HG03103 (cell line): ENCODE results near the gene OXSR1.

Experiments used
- ATAC-seq: cut with Tn5 transposase; IDR thresholded peaks from one replicate; pipeline ENCODE4 v1.9.1; 2021; ENCODE audit warnings: low read depth; ENCODE audit not compliant: unreplicated experiment

Gene OXSR1

DNA sequence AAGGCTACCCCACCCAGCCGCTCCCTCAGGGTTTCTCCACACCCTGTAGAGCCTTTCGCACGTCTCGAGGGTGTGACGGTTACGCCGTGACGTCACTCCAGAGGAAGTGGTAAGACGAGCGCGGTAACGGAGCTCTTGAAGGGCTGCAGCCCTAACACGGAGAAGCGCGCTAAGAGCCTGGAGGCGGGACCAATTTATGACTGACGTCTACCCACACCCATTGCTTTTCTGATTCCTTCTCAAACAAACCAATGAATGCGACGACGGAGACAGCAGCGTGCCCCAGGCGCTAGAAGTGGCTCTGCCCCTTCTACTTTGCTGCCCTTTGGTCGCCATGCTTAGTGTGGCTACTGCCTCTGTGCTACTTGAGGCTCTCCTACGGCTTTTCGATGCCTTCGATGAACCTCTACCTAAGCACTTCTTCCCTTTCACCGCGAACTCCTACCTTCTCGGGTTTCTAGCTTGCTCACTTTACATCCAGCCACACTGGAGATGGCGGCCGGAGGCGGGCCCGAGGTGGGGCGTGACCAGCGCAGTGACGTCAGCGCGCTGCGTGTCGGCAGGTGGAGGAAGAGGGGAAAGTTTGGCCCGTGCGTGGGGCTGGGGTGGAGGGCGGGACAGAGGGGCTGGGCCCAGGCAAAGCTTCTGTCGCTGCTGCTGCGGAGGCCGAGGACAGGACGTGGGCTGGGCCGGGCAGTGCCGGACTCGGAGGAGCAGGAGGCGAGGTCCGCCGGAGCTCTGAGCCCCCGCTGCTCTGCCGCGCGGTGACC, at the start of gene OXSR1:
OXSR1 (plus strand) TSS at position 586 of the 770 bp plus-strand sequence. CDS start 340 bp downstream, outside the sequence.
- ATAC-seq: peak; percentile 86

DNA sequence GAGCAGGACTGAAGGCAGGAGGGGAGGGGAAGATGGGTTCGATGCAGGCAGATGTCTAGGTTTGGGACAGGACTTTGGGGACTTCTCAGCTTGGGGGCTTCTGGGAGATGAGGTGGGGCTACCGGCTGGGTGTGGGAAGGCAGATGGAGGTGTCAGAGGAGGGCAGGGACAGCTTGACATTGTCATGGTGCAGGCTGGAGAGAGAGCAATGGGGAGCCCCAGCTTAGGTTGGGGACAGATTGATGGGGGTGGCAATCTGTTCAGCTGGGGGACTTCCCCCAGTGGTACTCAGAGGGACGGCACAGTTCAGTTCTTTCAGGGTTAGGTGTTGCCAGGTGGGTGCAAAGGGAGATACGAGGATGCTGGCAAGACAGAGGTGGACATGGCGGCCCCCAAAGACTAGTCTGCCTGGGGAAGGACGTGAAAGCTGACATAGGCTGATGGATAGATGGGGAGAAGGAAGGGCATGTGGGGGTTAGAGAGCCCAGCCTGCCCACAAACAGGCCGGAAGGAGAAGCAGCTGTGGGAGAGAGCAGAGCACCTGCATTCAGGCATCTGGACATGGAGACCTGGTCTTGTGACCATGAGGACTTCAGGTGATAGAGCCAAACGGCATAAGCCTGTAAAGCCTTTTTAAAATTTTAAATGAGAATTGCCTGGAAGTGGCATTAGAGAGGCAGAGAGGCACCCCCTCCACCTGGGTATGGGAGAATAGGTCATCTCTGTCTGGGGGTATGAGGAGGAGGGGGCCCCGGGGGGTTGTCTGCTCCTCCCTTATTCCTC, 49.5 kb upstream of the OXSR1 start:
- no peak for ATAC-seq

DNA sequence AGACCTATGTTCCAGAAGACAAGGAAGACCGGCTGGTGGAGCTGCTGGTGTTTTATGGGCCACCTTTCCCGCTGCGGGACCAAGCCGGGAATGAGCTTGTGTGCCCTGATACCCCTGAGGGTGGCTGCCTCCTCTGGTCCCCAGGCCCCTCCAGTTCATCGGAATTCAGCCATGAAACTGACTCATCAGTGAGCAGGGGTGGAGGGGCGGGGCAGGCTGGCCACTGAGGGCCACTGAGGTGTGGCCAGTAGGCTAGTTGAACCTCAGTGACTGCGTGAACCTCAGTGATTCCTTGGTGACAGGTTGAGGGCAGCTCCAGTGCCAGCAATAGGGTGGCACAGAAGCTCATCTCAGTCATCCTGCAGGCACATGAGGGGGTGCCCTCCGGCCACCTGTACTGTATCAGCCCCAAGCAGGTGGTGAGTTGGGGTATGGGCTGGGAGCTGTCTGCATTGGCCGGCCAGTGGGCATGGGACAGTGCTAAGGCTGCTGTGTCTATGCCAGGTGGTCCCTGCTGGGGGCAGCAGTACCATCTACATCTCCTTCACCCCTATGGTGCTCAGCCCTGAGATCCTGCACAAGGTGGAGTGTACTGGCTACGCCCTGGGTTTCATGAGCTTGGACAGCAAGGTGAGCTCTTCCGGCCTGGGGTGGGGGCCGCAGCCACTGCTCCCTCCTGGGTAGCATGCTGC, 48.7 kb upstream of the OXSR1 start:
- no peak for ATAC-seq

- ATAC-seq: no peak
Measured at GRCh38 chr3:38117163-38117716, 48.1 kb upstream of the OXSR1 start.

GRCh38 chr3:38117748-38118420, 47.5 kb upstream of the OXSR1 start:
- ATAC-seq: peak; percentile 83

- no peak for ATAC-seq
Measured at GRCh38 chr3:38118421-38119247, 46.7 kb upstream of the OXSR1 start.

GRCh38 chr3:38119248-38119544, 46.1 kb upstream of the OXSR1 start:
- no peak for ATAC-seq

DNA sequence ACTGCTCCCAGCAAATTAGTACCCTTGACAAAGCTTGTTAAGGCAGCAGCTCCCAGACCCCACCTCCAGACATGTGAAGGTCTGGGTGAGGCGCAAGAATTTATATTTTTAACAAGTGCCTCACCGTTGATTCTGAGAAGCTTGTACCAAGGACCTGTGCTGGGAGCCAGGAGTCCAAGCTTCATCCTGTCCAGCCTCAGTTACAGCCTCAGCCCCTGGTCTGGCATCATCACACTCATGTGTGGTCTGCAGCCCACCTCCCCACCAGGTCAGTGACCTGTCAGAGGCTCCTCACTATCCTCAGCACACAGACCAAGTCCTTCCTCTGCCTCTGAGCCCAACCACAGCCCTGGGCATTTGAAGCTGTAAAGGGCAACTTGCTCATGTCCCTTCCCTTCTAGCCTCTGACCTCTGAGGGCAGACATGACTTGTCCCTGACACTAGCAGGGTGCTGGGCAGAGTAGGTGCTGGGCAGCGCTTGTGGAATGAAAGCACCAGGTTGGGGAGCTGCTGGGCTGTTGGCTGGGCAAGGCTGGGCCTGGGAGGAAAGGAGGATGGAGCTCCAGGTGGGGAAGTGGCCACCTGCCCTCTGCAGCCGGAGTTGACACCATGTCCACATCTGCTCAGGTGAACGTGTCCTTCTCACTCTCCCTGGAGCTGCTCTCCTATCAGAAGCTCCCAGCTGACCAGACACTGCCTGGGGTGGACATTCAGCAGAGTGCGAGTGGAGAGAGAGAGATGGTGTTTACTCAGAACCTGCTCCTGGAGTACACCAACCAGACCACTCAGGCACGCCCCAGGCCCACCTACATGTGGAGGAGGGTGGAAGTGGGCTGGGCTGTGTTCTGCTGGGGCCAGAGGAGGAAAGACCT, 45.3 kb upstream of the OXSR1 start:
- ATAC-seq: no peak

DNA sequence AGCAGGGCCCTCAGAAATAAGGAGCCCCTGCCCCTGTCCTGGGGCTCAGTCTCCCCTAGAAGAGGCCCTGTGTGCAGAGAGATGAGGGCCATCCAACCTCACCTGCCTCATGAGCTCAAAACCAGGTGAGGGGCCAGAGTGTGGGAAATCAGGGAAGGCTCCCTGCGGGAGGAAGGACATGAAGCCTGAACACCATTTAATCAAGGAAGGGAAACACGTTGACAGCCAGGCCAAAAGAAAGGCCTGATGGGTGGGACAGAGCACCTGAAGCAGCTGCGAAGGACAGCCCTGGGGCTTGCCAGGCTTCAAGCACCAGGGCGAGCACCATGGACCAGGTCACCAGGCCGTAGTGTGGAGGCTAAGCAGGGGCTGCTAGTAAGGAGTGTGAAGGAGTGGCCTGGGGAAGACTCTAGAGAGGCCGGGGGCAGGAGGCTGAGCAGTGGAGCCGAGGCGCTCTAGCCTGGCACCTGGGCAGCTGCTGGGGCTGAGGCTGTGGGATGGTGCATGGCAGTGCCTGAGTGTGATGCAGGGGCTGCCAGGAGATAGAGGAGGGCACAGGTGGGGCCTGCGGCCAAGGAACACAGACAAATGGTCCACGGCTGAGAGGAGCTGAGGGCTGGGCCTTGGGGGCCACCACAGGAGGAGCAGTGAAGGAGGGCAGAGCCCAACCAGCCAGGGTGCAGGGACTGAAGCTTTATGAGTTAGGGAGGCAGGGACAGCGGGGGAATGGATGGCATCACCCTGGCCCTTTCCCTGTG, 44.5 kb upstream of the OXSR1 start:
- ATAC-seq: no peak

- ATAC-seq: no peak
Measured at GRCh38 chr3:38121451-38121831, 43.9 kb upstream of the OXSR1 start.

DNA sequence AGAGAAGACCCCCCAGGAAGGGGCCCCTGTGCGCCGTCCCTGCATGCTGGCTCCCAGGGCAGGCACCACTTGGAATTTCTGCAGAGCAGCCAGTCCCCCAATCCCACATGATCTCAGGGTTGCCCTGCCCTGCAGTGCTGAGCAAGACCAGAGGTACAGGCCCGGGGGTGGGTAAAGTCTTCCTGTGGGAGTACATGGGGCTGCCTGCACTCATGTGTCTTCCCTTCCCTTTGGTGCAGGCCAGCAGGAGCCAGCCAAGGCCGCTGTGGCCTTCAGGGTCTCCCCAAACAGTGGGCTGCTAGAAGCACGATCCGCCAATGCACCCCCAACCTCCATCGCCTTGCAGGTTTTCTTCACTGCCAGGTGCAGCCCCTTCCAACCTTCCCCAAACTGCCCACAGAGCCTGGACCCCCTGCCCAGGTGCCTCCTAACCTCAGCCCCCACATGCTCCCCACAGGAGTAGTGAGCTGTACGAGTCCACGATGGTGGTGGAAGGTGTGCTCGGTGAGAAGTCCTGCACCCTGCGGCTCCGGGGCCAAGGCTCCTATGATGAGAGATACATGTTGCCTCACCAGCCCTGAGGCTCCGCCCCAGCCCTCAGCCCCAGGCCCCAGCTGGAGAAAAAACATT, 43.4 kb upstream of the OXSR1 start:
- no peak for ATAC-seq

- no peak for ATAC-seq
Measured at GRCh38 chr3:38122712-38123290, 42.5 kb upstream of the OXSR1 start.

DNA sequence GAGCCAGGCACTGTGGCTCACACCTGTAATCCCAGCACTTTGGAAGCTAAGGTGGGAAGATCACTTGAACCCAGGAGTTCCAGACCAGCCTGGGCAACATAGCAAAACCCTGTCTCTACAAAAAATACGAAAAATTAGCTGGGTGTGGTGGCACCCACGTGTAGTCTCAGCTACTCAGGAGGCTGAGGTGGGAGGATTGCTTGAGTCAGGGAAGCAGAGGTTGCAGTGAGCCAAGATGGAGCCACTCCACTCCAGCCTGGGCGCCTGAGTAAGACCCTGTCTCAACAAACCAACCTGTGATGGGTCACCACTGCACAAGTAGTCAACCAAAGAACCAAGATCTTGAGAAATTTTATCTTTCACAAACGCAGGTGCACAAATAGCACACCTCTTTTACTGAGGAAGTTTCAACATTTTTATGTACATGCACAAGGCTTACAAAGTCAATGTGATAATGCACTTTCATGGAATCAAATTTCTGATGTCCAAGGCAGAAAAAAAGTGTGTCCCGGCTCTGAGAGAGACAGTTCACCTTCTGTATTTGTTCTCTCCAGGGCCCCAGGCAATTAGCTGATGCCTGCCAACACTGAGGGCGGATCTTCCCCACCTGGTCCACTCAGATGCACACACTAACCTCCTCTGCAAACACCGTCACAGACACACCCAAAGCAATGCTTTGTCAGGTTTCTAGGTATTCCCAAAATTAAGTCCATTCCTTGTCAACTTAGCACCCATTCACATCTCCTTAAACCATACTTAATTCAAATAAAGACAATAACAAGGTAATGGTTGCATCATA, 40.8 kb upstream of the OXSR1 start:
- no peak for ATAC-seq

DNA sequence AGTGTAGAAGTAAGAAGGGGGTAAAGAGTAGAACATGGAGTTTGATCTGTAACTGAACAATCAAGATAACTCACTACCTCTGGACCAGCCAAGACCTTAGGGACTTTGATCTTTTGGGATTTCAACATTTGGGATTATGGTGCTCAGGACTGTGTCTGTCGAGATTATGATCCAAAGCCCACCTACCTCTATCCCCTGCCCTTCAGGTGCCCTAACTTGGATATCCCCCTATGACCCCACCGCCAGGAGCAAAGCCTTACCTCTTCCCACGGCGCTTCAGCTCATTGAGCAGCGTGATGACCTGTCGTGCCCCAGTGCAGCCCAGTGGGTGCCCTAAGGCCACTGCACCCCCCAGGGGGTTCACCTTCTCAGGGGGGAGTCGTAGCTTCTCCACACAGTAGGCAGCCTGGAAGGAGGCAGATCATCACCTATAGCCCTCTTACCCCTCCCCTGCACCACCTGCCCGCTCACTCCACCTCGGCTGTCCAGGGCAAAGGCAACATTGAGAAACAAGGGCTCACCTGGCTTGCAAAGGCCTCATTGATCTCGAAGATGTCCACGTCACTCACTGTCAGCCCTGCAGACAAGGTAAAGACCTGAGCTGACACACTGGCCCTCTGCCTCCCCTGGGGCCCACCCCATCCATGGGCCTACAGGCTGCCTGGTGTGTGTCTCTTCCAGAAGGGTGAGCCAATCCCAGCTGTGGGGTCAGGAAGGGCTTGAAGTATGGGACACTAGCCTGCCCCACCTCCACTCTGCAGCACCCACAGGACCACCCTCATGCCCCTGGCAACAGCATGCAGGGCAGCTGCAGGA, 39.8 kb upstream of the OXSR1 start:
- no peak for ATAC-seq

DNA sequence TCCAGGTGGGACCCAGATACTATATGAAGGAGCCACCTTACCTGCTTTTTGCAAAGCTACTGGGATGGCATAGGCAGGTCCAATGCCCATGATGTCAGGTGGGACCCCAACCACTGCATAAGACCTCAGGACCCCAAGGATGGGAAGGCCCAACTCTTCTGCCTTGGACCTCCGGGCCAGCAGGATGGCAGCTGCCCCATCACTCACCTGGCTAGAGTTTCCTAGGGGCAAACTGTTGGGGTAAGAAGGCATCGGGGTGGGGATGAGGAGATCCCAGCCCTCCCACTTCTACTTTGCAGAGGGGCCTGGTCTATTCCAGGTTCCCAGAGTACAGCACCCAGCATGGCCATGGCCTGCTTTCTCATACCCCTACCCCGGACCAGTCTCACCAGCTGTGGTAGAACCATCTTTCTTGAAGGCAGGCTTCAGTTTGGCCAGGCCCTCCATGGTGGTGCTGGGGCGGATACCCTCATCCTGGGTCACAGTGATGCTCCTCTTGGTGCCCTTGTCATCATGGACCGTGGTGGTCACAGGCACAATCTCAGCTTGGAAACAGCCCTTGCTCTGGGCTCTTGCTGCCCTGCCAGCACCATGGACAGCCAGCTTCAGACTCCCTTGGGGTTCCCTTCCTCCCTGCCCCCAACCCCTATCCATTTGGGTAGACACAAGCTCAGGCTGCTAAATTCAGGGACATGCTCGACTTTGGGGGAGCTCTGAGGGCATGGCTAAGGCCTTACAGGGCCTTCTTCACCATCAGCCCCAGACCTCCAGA, 39.0 kb upstream of the OXSR1 start:
- ATAC-seq: no peak
